Hepatocyte (in vitro differentiated cells): Measurements from ENCODE around the gene EIF1B. TPM values are rescaled to one million over a fixed set of nuclear protein-coding genes. Genes with fewer than 3 reads are reported as not detected.

Source experiments
- DNase-seq: peaks from one replicate; pipeline ENCODE4 v3.0.0-alpha.2; 2016; ENCODE audit warnings: low spot score
- H2AFZ ChIP-seq: fragments of 200-600 bp; sonication (generic); 2 replicates; pipeline ENCODE4 v1.6.0; 2016; ENCODE audit warnings: antibody characterized with exemption, mild to moderate bottlenecking
- H3K27ac ChIP-seq: fragments of 200-600 bp; sonication (generic); 2 replicates; pipeline ENCODE4 v1.5.1; 2016; ENCODE audit warnings: mild to moderate bottlenecking
- H3K27me3 ChIP-seq: fragments of 200-600 bp; sonication (generic); 2 replicates; pipeline ENCODE4 v1.6.1; 2016
- H3K36me3 ChIP-seq: fragments of 200-600 bp; sonication (generic); replicated peaks from 2 replicates; pipeline ENCODE4 v1.5.1; 2016; ENCODE audit warnings: low read depth; ENCODE audit not compliant: insufficient read depth
- H3K4me1 ChIP-seq: fragments of 200-600 bp; sonication (generic); 2 replicates; pipeline ENCODE4 v1.5.1; 2016; ENCODE audit warnings: mild to moderate bottlenecking, moderate library complexity; ENCODE audit not compliant: insufficient read depth
- H3K4me2 ChIP-seq: fragments of 200-600 bp; sonication (generic); 2 replicates; pipeline ENCODE4 v1.6.0; 2016
- H3K4me3 ChIP-seq: fragments of 200-600 bp; sonication (generic); 2 replicates; pipeline ENCODE4 v1.5.1; 2016; ENCODE audit warnings: mild to moderate bottlenecking
- H3K79me2 ChIP-seq: fragments of 200-600 bp; sonication (generic); 2 replicates; pipeline ENCODE4 v1.6.0; 2017; ENCODE audit warnings: mild to moderate bottlenecking
- H3K9me2 ChIP-seq: fragments of 200-600 bp; sonication (generic); replicated peaks from 2 replicates; pipeline ENCODE4 v1.6.0; 2017; ENCODE audit warnings: mild to moderate bottlenecking; ENCODE audit not compliant: insufficient read depth
- H3K9me3 ChIP-seq: fragments of 200-600 bp; sonication (generic); 2 replicates; pipeline ENCODE4 v1.5.1; 2016; ENCODE audit warnings: low read depth, mild to moderate bottlenecking
- H4K20me1 ChIP-seq: fragments of 200-600 bp; sonication (generic); 2 replicates; pipeline ENCODE4 v1.6.0; 2016; ENCODE audit warnings: mild to moderate bottlenecking; ENCODE audit not compliant: insufficient read depth, poor library complexity, severe bottlenecking
- EZH2 ChIP-seq: fragments of 200-600 bp; sonication (generic); IDR thresholded peaks from 2 replicates; pipeline ENCODE4 v1.6.1; 2016; ENCODE audit warnings: antibody characterized with exemption, mild to moderate bottlenecking, borderline replicate concordance
- EZH2phosphoT487 ChIP-seq: fragments of 200-600 bp; sonication (generic); IDR thresholded peaks from one replicate; pipeline ENCODE4 v1.6.1; 2018; ENCODE audit warnings: antibody characterized with exemption, mild to moderate bottlenecking, low read depth, moderate library complexity; ENCODE audit not compliant: unreplicated experiment, severe bottlenecking
- WGBS: methylation state at CpG from one replicate; pipeline ENCODE4 v1.1.6; 2016; ENCODE audit warnings: low lambda C conversion rate; ENCODE audit errors: missing lambda C conversion rate; 5-methylcytosine and 5-hydroxymethylcytosine counted together
- polyA plus RNA-seq: library from polyadenylated mRNA; unstranded; fragments of >200 nt; fragmentation: Nextera tagmentation; extraction: Ambion mirVana; gene quantifications from 2 replicates; pipeline ENCODE4 v1.2.1, GENCODE V29; 2016
- total RNA-seq: library from RNA; depleted of rRNA; stranded (reverse); fragments of >200 nt; gene quantifications from 2 replicates; pipeline ENCODE4 v1.2.3, GENCODE V29; 2014
- TF ChIP-seq, protein P1 (sequence below): fragments of 200-600 bp; sonication (generic); IDR thresholded peaks from 2 replicates; pipeline ENCODE4 v1.5.1; 2016; ENCODE audit warnings: antibody characterized with exemption, mild to moderate bottlenecking; ENCODE audit not compliant: poor library complexity

Gene EIF1B
- total and polyA plus RNA-seq, 2 experiments from 2014 or later, result 42.2 to 153 TPM

DNA sequence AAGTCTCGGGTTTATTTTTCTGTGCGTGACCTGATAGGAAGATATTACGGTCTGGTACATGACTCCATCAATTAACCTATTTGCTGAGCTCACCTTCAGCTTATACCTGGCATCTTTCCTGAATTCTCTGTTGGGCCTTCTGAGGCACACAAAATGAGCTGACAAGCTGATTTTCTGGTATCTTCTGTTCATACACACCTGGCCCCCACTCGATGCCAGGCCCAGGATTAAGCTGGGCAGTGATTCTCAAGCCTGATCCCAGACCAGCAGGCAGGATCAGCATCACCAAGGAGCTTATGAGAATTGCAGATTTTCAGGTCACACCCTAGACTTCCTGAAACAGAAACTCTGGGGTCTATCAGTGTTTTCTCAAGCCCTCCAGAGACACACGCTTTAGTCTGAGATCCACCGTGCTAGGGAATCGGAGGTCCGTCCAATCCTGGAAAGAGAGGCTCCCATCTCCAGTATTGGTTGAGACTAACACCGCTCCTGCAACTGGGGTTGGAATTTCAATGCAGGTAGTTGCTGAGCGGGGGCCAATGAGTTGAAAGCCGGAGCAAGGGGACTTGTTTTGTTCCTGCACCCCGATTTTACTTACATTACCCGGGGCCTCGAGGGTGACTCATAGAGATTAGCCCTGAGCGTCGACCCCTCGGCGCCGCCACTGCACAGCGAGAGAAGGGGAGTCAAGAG, 636 bp upstream of the EIF1B start:
- peak overlapping the region; percentile 76 for H3K27ac ChIP-seq
- peaks cover 4% of the 10 kb centered on the region for H4K20me1 ChIP-seq
- H3K4me3 ChIP-seq, result peak overlapping the region; percentile 15
- 38% methylated on average over 20 of the region's 20 CpGs for WGBS
- peaks cover 23% of the 10 kb centered on the region for H3K79me2 ChIP-seq
- DNase-seq, result no peak
- no peaks in the 10 kb centered on the region for H3K9me3 ChIP-seq
- H3K36me3 ChIP-seq, result no peaks in the 10 kb centered on the region
- H3K4me1 ChIP-seq, result peaks cover 18% of the 10 kb centered on the region
- TF ChIP-seq, protein P1, sequence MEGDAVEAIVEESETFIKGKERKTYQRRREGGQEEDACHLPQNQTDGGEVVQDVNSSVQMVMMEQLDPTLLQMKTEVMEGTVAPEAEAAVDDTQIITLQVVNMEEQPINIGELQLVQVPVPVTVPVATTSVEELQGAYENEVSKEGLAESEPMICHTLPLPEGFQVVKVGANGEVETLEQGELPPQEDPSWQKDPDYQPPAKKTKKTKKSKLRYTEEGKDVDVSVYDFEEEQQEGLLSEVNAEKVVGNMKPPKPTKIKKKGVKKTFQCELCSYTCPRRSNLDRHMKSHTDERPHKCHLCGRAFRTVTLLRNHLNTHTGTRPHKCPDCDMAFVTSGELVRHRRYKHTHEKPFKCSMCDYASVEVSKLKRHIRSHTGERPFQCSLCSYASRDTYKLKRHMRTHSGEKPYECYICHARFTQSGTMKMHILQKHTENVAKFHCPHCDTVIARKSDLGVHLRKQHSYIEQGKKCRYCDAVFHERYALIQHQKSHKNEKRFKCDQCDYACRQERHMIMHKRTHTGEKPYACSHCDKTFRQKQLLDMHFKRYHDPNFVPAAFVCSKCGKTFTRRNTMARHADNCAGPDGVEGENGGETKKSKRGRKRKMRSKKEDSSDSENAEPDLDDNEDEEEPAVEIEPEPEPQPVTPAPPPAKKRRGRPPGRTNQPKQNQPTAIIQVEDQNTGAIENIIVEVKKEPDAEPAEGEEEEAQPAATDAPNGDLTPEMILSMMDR, result no peak
- TF ChIP-seq EZH2, result no peak
- TF ChIP-seq EZH2phosphoT487, result no peak
- H3K9me2 ChIP-seq, result no peaks in the 10 kb centered on the region
- H2AFZ ChIP-seq, result peak overlapping the region; percentile 97
- peak overlapping the region; percentile 82 for H3K4me2 ChIP-seq
- no peaks in the 10 kb centered on the region for H3K27me3 ChIP-seq

DNA sequence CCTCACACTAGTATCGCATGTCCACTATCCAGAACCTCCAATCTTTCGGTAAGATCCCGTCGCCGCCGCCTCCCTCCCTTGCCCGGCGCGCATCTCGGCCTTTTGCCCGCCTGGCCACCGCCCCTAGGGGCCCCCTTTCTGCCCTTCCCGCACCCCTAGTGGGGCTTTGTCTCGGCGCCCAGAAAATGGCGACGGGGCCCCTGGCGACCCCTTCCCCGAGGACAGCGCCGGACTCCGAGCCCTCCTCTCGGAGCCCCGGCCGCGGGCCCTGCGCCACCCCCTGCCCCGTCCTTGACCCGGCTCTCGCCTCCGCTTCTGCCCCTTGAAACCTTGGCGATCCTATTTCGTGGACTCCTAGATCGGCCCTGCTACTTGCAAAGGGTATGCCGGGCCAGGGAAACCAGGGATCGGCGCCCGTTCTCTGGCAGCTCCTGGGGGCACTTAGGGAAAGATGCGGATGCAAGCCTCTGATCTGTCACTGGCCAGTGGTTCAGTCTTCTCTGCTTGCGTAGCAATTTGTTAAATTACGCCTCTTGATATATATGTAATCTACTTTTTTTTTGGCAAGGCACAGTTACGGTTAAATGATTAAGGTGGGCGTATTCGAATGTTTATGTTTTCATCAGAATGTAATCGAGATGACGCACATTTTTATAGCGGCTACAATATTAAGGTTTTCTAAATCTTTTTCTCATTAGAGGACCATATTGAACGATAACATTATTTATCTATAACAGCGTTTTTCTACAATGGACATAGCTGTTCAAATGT, 603 bp downstream of the EIF1B start:
- H3K36me3 ChIP-seq, result no peaks in the 10 kb centered on the region
- peak; percentile 60 for DNase-seq
- H3K9me2 ChIP-seq, result no peaks in the 10 kb centered on the region
- H3K4me1 ChIP-seq, result peaks cover 25% of the 10 kb centered on the region
- H3K79me2 ChIP-seq, result peaks cover 23% of the 10 kb centered on the region
- H2AFZ ChIP-seq, result peak overlapping the region; percentile 52
- peak overlapping the region; percentile 80 for H3K4me2 ChIP-seq
- no peaks in the 10 kb centered on the region for H3K9me3 ChIP-seq
- peak overlapping the region; percentile 97 for H3K27ac ChIP-seq
- TF ChIP-seq EZH2 (no peak), EZH2phosphoT487 (no peak)
- TF ChIP-seq, protein P1, result no peak
- peaks cover 4% of the 10 kb centered on the region for H4K20me1 ChIP-seq
- WGBS, result 2% methylated on average over 45 of the region's 49 CpGs
- peak overlapping the region; percentile 85 for H3K4me3 ChIP-seq
- H3K27me3 ChIP-seq, result no peaks in the 10 kb centered on the region

- H3K4me3 ChIP-seq, result peak overlapping the region; percentile 85
- H2AFZ ChIP-seq, result peak overlapping the region; percentile 52
- peaks cover 25% of the 10 kb centered on the region for H3K4me1 ChIP-seq
- peak overlapping the region; percentile 80 for H3K4me2 ChIP-seq
- H3K79me2 ChIP-seq, result peaks cover 23% of the 10 kb centered on the region
- TF ChIP-seq EZH2 (no peak), EZH2phosphoT487 (no peak)
- TF ChIP-seq, protein P1, result no peak
- DNase-seq, result no peak
- H4K20me1 ChIP-seq, result peaks cover 4% of the 10 kb centered on the region
- no peaks in the 10 kb centered on the region for H3K9me2 ChIP-seq
- 0% methylated on average over 6 of the region's 6 CpGs for WGBS
- H3K36me3 ChIP-seq, result no peaks in the 10 kb centered on the region
- H3K27ac ChIP-seq, result peak overlapping the region; percentile 97
- no peaks in the 10 kb centered on the region for H3K9me3 ChIP-seq
- H3K27me3 ChIP-seq, result no peaks in the 10 kb centered on the region
Measured at GRCh38 chr3:40310705-40311104, 1.2 kb downstream of the EIF1B start.
